ENCODE measurements around the gene C17orf67. TPM values are rescaled to one million over a fixed set of nuclear protein-coding genes. Genes with fewer than 3 reads are reported as not detected.

Gene C17orf67
- total RNA-seq, 1 donor from 2014 or later = 1.9 TPM

DNA sequence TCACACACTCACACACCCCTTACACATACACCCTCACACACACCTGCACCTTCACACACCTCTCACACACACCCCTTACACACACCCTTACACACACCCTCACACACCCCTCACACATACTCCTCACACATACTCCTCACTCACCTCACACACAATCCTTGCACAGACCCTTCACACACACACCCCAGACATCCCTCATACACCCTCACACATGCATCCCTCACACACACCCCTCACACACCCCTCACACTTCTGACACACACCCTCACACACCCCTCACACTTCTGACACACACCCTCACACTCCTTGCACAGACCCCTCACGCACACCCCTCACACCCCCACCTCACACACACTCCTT, 23.9 kb downstream of the C17orf67 start:
- no peak for ATAC-seq
- no peak for DNase-seq (ENCODE audit: low spot score)

DNA sequence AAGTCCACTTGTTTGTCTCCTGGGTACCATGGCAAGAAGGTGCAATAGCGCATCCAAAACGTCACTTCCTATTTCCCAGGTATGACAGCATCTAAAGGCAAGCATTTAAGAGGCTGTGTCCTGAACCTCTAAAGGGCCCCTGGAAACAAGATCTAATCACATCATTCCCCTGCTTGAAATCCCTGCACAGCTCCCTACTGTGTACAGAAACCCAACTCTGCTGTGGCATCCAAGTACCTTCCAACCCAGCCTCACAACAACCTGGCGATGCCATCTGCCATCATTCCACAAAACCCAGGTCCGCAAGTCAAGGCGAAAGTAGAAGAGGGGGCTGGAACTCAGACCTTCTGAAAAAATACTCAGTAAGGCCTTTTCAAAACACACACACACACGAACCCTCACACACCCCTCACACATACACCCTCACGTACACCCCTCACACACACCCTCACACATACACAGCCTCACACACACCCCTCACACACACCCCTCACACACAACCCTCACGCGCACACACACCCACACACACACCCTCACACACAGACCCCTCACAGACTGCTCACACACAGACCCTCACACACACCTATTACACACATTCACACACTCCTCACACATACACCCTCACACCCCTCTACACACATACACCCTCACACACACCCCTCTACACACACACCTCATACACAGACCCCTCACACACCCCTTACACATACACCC, 24.5 kb downstream of the C17orf67 start:
- no peak for ATAC-seq

DNA sequence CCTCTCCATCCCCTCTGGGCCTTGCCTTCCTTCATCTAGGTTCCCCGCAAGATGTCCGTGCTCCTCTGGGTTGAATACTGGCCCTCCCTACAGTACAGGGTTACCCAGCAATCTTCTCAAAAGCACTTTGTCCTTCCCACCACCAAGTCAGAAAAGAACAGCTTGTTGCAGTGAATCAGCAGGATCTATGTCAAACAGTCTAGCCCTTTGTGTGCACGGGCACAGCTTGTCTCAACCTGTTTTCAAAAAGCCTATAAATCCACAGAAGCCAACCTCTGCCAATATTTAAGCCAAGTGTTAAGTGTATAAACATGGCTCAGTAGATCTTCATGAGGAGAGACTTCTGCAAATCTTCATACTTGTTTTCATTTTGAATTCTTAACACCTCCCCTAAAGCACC, 25.2 kb downstream of the C17orf67 start:
- DNase-seq (ENCODE audit: low spot score) = no peak
- no peak for ATAC-seq

More for the DNA sequence above, 24.5 kb downstream of the C17orf67 start:
- DNase-seq (ENCODE audit: low spot score) = no peak

DNA sequence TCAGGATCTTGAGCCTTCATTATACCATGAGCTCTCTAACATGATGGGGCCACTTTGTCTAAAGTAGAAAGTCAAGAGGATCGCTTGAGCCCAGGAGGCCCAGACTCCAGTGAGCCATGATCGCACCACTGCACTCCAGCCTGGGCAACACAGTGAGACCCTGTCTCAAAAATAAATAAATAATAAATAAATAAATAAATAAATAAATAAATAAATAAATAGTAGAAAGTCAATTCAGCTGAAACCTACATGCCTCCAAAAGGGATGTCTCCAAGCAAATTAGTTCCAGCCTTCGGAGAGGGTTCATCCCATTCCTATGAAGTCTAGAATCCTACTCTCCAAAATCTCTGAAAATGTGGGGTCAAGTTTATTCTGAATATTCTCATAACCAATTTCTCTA, 26.0 kb downstream of the C17orf67 start:
- DNase-seq (ENCODE audit: low spot score) (no peak), ATAC-seq (no peak)

DNA sequence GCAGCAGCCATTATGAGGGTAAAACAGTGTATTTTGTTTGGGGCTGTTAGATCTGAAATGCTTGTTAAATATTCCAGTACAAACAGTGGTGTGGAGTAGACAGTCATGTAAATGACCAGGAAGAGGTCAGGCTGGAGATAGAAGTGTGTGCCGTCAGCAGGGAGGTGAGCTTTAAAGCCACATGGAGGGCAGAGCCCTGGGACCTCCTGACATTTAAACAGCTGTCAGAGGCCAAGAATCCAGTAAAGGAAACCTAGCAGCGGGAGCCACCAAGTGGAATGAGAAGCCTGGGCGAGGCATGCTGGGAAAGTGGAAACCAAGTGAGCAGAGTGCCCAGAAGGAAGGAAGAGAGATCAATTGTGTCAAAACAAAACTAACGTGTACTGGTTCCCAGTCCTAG, 26.8 kb downstream of the C17orf67 start:
- ATAC-seq (no peak), DNase-seq (ENCODE audit: low spot score) (no peak)

DNA sequence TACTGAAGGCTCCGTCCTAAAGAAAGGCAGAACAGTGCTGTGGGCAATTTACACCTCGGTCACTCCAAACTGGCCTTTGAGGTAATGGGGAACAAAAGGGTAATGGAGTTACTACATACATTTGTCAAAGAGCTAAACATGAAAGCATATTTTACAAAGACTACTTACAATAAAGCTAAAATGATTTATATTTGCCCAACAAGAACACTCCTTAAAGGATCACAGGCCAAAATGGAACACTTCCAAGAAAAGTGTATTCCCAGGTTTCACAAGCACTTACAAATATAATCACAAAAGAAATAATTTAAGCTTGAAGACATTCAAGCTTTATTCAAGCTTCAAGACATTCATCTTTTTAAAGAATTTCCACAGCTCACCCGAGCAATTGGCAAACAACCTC, 29.3 kb downstream of the C17orf67 start:
- DNase-seq (ENCODE audit: low spot score) (no peak), ATAC-seq (no peak)

DNA sequence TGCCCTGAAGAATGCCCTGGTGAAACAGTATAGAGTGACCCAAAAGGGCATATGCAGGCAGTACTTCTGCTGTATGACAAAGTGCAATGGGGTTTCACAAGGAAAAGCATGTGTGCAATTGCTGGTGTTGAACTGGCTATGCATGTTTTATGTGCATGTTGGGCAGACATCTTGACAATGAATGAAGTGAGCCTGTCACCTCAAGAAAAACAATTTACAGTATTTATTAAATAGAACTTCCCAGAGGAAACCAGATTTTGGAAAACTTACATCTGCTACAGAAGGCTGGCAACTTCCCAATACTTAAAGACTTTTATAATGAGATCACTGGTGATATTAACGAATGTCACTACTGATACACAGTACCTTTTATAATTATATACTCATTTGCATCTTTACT, 30.6 kb downstream of the C17orf67 start:
- ATAC-seq = no peak
- DNase-seq (ENCODE audit: low spot score) = no peak

DNA sequence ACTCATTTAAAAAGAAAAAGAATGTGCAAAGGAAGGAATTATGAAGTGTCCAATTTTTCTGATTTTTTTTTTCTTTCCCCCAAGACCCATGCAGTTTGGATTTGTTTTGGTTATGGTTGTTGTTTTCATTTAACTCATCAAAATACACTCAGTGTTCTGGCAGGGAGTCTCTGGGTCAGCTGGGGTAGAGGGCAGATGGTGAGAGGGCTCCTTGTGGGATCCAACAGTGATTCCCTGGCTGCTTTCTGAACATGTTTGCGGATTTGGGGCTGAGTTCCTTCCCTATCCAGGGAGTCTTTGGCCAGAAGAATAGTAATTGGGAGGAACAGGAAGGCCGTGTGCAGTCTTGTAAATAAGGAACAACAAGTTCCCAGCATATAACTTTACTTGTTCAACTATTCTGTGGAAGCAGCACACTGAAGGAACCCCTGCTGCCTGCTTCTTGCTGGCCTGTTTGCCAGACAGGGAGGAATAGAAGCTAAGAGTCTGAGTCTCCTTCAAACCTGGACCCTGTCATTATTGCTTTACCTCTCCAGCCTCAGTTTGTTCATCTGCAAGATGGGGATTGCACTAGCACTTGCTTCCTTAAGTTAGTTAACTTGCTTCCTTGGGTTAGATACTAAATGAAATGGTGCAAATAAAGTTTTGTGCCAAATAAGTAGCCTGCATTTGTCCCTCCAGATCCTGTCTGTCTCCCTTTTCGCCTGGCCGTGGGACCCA, 32.1 kb downstream of the C17orf67 start:
- DNase-seq (ENCODE audit: low spot score) (no peak), ATAC-seq (no peak)

DNA sequence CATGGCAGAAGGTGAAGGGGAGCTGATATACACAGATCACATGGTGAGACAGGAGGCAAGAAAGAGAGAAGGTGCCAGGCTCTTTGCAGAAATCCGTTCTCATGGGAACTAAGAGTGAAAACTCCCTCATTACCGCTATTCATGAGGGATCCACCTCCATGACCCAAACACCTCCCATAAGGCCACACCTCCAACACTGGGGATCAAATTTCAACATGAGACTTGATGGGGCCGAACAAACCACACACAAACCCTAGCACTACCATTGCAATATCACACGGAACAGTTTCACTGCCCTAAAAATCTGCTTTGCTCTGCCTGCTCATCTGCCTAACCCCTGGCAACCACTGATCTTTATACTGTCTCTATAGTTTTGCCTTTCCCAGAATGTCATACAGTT, 34.8 kb downstream of the C17orf67 start:
- no peak for ATAC-seq
- no peak for DNase-seq (ENCODE audit: low spot score)

DNA sequence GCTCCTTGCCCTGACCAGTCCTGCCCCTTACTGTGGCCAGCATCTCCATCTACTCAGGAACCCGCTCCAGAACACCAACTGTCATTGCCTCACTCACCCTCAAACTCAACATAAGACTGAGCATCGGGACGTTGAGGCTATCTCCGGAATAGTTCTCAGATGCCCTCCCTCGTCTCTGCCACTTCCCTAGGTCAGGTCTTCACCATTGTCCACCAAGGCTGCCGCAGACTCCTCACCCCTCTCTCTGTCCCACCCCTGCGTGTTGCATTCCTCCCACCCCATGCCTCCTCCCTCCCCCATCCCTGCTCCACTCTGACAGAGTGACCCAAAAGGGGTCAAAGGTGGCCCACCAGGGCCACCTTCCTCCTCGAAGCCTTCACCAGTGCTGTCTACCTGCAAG, 37.2 kb downstream of the C17orf67 start:
- DNase-seq (ENCODE audit: low spot score) (no peak), ATAC-seq (no peak)

DNA sequence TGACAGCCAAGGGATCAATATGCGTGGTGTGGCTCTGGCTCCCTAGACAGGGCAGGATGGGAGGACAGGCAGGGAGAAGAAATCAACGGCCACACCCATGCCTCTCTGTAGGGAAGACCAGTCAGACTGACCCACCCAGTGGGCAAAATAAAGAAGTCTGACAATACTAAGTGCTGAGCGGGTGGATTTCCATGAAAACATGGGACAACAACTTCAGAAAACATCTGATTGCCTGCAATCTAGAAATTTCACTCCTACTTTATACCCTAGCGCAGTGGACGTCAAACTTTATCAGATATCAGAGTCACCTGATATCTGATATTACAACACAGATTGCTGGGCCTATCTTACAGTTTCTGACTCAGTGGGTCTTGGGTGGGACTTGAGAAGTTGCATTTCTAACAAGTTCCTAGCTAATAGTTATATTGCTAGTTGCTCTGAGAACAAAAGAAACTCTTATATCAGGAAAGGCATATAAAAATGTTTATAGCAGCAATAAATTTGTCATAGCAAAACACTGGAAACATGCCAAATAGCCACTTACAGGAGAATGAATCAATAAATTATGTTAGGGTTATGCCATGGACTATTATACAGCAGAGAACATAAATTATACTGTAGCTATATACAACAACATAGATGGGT, 38.4 kb downstream of the C17orf67 start:
- DNase-seq (ENCODE audit: low spot score) (no peak), ATAC-seq (peak; percentile 38)

DNA sequence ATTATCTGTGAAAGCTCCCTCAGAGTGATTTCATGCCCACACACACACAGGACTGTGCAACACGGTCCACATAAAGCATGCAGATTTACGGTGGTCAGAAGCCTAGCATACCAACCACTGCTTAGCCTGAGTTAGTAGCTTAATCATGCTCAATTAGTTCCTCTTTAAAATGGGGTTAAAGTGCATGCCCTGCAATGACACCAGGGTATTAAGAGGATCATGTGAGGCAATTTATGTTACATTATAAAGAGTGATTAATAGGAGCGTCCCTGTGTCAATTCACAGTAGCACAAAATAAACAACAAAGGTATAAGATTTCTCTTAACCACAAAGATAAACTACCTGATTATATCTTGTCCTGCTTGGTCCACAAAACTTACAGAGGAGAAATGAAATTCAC, 39.8 kb downstream of the C17orf67 start:
- ATAC-seq (no peak), DNase-seq (ENCODE audit: low spot score) (no peak)

DNA sequence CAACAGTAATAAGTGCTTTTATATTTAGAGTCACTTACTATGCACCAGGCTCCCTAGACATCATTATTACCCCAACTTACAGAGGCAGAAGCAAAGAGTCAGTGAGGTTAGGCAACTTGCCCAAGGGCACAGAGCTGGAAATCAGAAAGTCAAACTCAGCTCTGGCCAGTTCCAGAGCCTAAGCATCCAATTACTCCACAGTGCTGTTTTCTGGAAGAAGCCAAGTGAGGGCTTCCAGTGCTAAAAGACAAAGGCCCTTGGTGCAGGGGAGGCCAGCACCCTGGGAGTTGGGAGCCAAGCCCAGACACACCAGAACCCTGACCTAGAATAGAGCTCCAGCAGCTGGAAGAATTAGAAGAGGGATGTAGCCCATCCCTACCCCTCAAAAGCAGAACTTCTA, 40.2 kb downstream of the C17orf67 start:
- peak; percentile 25 for ATAC-seq

DNA sequence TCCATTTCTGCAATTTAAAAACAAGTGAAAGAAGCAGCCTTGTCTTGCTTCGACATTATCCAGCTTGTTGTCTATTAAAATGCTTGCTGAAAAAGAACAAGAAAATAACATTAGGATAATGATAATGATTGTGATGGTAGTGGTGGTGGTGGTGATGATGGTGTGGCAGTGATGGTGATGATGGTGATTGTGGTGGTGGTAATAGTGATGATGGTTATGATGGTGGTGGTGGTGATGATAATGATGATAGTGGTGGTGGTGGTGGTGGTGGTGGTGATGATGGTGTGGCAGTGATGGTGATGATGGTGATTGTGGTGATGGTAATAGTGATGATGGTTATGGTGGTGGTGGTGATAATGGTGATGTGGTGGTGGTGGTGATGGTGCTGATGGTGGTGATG, 41.5 kb downstream of the C17orf67 start:
- no peak for ATAC-seq

More for the DNA sequence above, 40.2 kb downstream of the C17orf67 start:
- no peak for DNase-seq (ENCODE audit: low spot score)

DNA sequence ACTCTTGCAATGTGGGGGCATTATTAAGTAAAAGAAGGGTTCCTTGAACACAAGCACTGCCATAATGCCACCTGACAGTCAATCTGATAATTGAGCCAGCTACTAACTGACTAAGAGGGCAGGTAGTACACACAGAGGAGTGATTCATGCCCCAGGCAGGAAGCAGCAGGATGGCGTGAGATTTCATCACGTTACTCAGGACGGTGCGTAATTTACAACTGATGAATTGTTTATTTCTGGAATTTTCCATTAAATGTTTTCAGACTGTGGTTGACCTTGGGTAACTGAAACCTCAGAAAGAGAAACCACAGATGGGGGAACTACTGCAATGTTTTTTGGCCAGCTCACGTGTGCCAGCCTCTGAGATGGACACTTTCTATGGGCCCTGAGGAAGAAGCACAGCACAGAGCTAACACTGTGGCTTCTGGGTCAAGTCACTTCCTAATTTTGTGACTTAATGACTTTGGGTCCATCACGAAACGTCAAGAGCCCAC, 46.7 kb downstream of the C17orf67 start:
- DNase-seq (ENCODE audit: low spot score) = no peak
- peak; percentile 36 for ATAC-seq

More for the DNA sequence above, 41.5 kb downstream of the C17orf67 start:
- DNase-seq (ENCODE audit: low spot score) = no peak

DNA sequence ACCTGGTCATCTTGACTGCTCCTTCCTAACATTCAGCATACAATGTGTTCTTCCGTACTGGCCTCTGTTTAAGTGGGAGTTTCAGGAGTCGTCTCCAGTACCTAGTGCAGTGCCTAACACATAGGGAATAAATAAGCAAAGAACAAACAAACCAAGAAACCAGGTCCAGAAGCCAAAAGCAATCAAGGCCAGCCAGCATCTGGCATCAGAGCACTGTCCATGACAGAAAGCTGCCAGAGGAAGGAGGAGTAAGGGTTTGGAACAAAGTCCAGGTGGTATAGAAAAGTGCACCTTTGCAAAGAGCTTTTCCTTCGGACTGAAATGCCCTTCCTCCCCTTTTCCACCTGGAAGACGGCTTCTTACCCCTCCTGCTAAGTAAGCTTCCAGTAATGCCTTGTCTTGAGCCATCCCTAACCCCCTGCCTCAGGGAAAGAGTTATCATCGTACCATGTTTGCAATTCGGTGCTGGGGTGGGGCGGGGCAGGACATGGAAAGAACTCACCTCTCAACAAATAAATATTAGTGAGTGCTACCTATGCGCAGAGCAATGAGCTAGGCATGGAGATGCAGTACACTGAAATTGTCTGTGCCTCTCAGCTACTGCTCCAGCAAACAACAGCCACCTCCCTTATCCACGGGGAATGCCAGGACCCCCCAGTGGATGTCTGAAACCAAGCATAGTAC, 47.6 kb downstream of the C17orf67 start:
- no peak for ATAC-seq
- DNase-seq (ENCODE audit: low spot score) = no peak

DNA sequence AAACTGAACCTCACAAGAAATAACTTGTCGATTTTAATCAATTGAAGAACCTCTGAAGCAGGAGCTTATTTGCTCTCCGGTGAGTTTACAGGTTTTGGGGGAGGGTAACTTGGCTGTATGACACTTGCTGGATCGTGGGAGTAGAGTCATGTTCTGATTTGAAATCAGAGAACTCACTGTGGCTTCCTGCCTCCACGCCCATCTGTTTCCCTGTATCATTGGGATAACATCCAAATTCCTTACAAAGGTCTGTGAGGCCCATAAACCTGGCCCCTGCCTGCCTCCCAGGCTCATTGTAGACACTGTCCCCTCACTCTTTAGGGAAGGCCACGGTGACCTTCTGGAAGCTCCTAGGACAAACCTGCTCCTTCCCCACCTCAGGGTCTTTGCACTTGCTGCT, 48.3 kb downstream of the C17orf67 start:
- no peak for DNase-seq (ENCODE audit: low spot score)
- ATAC-seq = no peak

DNA sequence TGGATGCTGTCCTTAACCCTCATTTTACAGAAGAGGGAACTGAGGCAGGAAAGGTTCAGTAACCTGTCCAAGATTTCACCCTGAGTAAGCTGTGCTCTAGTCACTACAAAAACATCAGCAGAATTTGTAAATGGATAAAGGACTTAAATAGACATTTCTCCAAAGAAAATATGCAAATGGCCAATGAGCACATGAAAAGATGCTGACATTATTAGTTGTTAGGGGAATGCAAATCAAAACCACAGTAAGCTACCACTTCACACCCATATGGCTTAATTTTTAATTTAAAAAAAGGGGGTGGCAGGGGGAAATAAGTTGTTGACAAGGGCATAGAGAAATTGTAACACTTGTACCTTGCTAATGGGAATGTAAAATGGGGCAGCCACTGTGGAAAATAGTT, 51.4 kb downstream of the C17orf67 start:
- ATAC-seq (no peak), DNase-seq (ENCODE audit: low spot score) (no peak)

DNA sequence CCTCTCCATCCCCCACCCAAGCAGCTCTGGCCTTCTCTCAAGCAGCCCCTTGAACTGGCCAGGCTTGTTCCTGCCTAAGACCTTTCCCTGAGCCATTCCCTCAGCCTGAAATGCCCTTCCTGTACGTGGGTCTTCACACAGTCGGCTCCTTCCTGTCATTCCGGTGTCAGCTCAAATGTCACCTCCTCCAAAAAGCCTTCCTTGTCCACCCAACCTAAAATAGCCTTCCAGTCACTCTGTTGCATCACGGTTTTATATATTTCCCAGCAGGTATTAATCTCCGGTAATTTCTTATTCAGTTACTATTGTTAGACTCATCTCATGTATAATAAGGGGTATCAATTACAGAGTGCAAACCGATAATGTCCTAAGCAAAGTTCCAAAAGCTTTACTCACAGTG, 51.8 kb downstream of the C17orf67 start:
- ATAC-seq = no peak
- DNase-seq (ENCODE audit: low spot score) = no peak

DNA sequence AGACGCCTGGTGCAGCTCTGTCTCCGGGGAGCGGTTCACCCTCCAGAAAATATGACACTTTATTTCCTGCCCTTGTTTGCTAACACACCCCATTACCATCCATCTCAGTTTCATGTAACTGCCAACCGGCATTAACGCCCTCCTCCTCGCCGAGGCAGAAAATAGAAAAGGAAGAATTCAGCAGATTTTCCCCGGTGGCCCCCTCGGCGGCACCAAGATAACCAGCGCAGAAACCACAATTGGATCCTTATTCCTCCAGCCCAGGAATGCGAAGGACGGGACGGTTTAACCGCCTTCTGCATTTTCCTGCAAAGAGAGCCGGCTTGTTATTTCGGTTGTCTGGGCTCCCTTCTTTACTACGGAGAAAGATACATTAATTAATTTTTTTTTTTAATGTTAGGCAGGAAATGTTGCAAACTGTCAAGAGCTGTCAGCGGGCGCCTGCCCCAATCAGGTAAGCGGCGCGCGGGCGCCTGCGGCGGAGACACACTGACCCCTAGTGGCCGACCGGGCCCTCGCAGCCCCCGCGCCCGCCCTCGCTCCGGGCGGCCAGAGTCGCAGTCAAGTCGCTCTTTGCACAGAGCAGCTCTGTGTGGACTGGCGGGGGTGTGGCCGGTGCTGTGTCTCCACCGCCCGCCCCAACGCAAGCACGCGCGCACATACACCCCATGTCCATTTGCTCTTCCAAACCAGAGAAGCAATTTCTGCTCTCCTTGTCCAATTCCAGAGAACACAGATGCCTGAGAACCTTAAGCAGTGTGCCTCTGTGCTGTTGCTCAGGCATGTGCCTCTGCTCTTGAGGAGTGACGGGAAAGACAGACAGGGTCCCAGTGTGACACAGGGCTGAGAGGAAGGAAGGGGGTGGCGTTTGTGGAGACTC, 53.6 kb downstream of the C17orf67 start:
- ATAC-seq = peak; percentile 100
- peak; percentile 84 for DNase-seq (ENCODE audit: low spot score)
